HepG2 (cell line): ENCODE data around the gene PNO1.

Experiments
- CEBPZ ChIP-seq: IDR thresholded peaks from 2 replicates; pipeline ENCODE4 v1.6.1; 2012; ENCODE audit warnings: low read length, improper control_type of control experiment
- PHB2 ChIP-seq: fragments of 450-650 bp; IDR thresholded peaks from 2 replicates; pipeline ENCODE4 v1.6.1; 2018; ENCODE audit not compliant: partially characterized antibody

- no peak for TF ChIP-seq PHB2
- no peak for TF ChIP-seq CEBPZ
Measured at GRCh38 chr2:68200157-68200787, 42.6 kb downstream of the PNO1 start.
